Endothelial cell of umbilical vein (primary cell): Measurements from ENCODE around the gene CENATAC. TPM values are rescaled to one million over a fixed set of nuclear protein-coding genes. Genes with fewer than 3 reads are reported as not detected.

Experiments used
- BruUV-seq: library from RNA; stranded (reverse); fragments of 400-500 nt; replicated peaks from 2 replicates; lab custom pipeline; 2021; lab: Mats Ljungman, UMichigan
- CTCF ChIA-PET: fragments of 300-600, 350-600 bp; sonication (Branson Sonifier 250); formaldehyde crosslinking; loops from one replicate; lab custom pipeline; 2021; ENCODE audit warnings: antibody characterized with exemption, inconsistent platforms; lab: Charles Lee
- POLR2A ChIA-PET: fragments of 300-600, 350-600 bp; sonication (Branson Sonifier 250); formaldehyde crosslinking; loops from one replicate; lab custom pipeline; 2021; ENCODE audit warnings: antibody characterized with exemption, inconsistent platforms; lab: Charles Lee
- DNase-seq: peaks from one replicate; pipeline ENCODE4 v3.0.0-alpha.2; 2011; ENCODE audit warnings: low read depth, low spot score
- FAIRE-seq: peaks from 2 replicates; lab custom pipeline; 2011; peaks lifted over from hg19 to GRCh38; lab: Jason Lieb, UNC
- H2AFZ ChIP-seq: 2 replicates; pipeline ENCODE4 v1.6.0; 2012; ENCODE audit warnings: low read depth, low read length, control low read depth, inconsistent platforms
- H3K27ac ChIP-seq: 2 replicates; pipeline ENCODE4 v1.5.1; 2011; ENCODE audit warnings: low read depth, mild to moderate bottlenecking, control low read depth, low read length, moderate library complexity; ENCODE audit not compliant: insufficient read depth
- H3K27me3 ChIP-seq, 2 experiments: 2 replicates each; pipeline versions ENCODE4 v1.6.0 to v1.6.1; 2011; ENCODE audit warnings: low read length in 2 of 2, mixed read lengths in 1 of 2; ENCODE audit not compliant: control insufficient read depth in 2 of 2, insufficient read depth in 2 of 2
- H3K36me3 ChIP-seq, 2 experiments: 2 replicates in 1 of 2; 3 replicates in 1 of 2; pipeline ENCODE4 v1.5.1; 2011; ENCODE audit warnings: low read length in 2 of 2, mild to moderate bottlenecking in 1 of 2, moderate library complexity in 1 of 2; ENCODE audit not compliant: control insufficient read depth in 2 of 2, insufficient read depth in 2 of 2; ENCODE audit errors: extremely low read depth in 1 of 2
- H3K4me1 ChIP-seq: 3 replicates; pipeline ENCODE4 v1.5.1; 2011; ENCODE audit warnings: mild to moderate bottlenecking, low read length; ENCODE audit not compliant: control insufficient read depth, insufficient read depth; ENCODE audit errors: extremely low read depth
- H3K4me2 ChIP-seq: 2 replicates; pipeline ENCODE4 v1.6.1; 2011; ENCODE audit warnings: low read length, control low read depth, mixed read lengths; ENCODE audit not compliant: insufficient read depth
- H3K4me3 ChIP-seq, 3 experiments: fragments of 200-600 bp in 1 of 3; sonication (generic), shearing (Covaris generic) in 1 of 3; replicated peaks in 1 of 3; 2 replicates each; pipeline ENCODE4 v1.5.1; 2011 to 2016; ENCODE audit warnings: control low read depth in 3 of 3, low read length in 3 of 3, mild to moderate bottlenecking in 2 of 3, inconsistent platforms in 1 of 3, low read depth in 1 of 3, moderate library complexity in 1 of 3; ENCODE audit not compliant: insufficient read depth in 1 of 3
- H3K79me2 ChIP-seq: 2 replicates; pipeline ENCODE4 v1.6.0; 2012; ENCODE audit warnings: low read length, inconsistent platforms; ENCODE audit not compliant: control insufficient read depth, insufficient read depth
- H3K9ac ChIP-seq: replicated peaks from 2 replicates; pipeline ENCODE3; 2011; ENCODE audit warnings: low read length, control low read depth; ENCODE audit not compliant: insufficient read depth; ENCODE audit errors: extremely low read depth
- H3K9me1 ChIP-seq: replicated peaks from 3 replicates; pipeline ENCODE4 v1.6.0; 2011; ENCODE audit warnings: mild to moderate bottlenecking, low read length; ENCODE audit not compliant: control insufficient read depth, insufficient read depth; ENCODE audit errors: extremely low read depth
- H3K9me3 ChIP-seq: replicated peaks from 2 replicates; pipeline ENCODE4 v1.5.1; 2012; ENCODE audit warnings: low read length, inconsistent platforms; ENCODE audit not compliant: control insufficient read depth, insufficient read depth
- H4K20me1 ChIP-seq: replicated peaks from 2 replicates; pipeline ENCODE3; 2011; ENCODE audit warnings: mild to moderate bottlenecking, low read length; ENCODE audit not compliant: control insufficient read depth, insufficient read depth; ENCODE audit errors: extremely low read depth
- FOS ChIP-seq: IDR thresholded peaks from 2 replicates; pipeline ENCODE4 v1.6.1; 2011; ENCODE audit warnings: mild to moderate bottlenecking, low read length, moderate library complexity, borderline replicate concordance; ENCODE audit not compliant: insufficient read depth
- GATA2 ChIP-seq: IDR thresholded peaks from 2 replicates; pipeline ENCODE4 v1.7.0; 2011; ENCODE audit warnings: low read depth, mild to moderate bottlenecking, moderate library complexity, mixed read lengths, low read length; ENCODE audit not compliant: insufficient read length, insufficient read depth
- MYC ChIP-seq: IDR thresholded peaks from one replicate; pipeline ENCODE4 v1.6.1; 2011; ENCODE audit warnings: mild to moderate bottlenecking, low read depth, low read length
- dilution Hi-C: fragments of 300-500 bp; cut with MboI; formaldehyde crosslinking; loops from one replicate; pipeline ENCODE4 v1.15.0; 2019; ENCODE audit warnings: low sequenced_read_pairs; ENCODE audit not compliant: extremely low pct_ligation_motif_present
- intact Hi-C: fragments of 100-400 bp; cut with micrococcal nuclease; formaldehyde crosslinking; loops from one replicate; pipeline ENCODE4 v1.10.0; 2022
- polyA plus RNA-seq, 4 experiments: library from polyadenylated mRNA; depleted of rRNA in 3 of 4; stranded (reverse) in 3 of 4; unstranded in 1 of 4; fragments of >200 nt; gene quantifications; 2 replicates each; pipeline versions ENCODE4 v1.2.1 to v1.2.3, GENCODE V29; 2011 to 2012; ENCODE audit warnings: missing spikeins in 1 of 4
- total RNA-seq: library from RNA; stranded (reverse); gene quantifications from 2 replicates; pipeline ENCODE4 v1.2.3, GENCODE V29; 2021
- TF ChIP-seq, protein P1 (sequence below), 2 donors: IDR thresholded peaks; 1 replicate in 1 of 2; 2 replicates in 1 of 2; pipeline ENCODE4 v1.5.1; 2011; ENCODE audit warnings: low read length in 2 of 2, mild to moderate bottlenecking in 2 of 2, moderate library complexity in 2 of 2, control low read depth in 1 of 2, inconsistent platforms in 1 of 2, low read depth in 1 of 2; ENCODE audit not compliant: insufficient read depth in 1 of 2; ENCODE audit errors: extremely low read depth in 1 of 2

The CENATAC gene
- total and polyA plus RNA-seq, 2 donors (not counting 3 experiments of a cell fraction or from before 2014, with no cell fraction given), result 14.2 to 41.8 TPM

DNA sequence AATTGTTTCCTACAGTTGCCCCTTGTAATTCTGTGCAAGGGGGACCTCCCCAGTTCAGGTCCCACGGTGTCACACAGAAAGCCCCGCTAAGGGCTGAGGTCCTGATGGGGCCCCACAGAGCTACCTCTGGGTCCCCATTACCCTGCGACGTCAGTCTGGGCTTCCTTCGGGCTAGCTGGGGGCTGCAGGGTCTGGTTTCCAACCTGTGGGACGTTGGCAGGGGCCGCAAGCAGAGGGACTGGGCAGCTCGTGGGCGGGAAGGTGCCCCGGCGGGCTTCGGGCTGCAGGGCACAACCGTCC lies 32.0 kb downstream of the CENATAC start:
- no peak for DNase-seq
- no peaks in the 10 kb centered on the region for H3K27me3 ChIP-seq
- dilution Hi-C loops, result no loop called here
- CTCF ChIA-PET, result interaction anchor here (2.2 kb wide), 1 partner anchor 11 kb away, joined by 11 read pairs; the partner anchor contains the start of genes RPS25 and TRAPPC4
- peak overlapping the region; percentile 84 for H2AFZ ChIP-seq
- POLR2A ChIA-PET, result interaction anchor here (0.6 kb wide), 1 partner anchor 212 kb away, joined by 3 read pairs; no protein-coding TSS in a partner anchor
- no peaks in the 10 kb centered on the region for H3K9me3 ChIP-seq
- no peaks in the 10 kb centered on the region for H3K9me1 ChIP-seq
- peaks cover 0 to 7% of the 10 kb centered on the region in 2 experiments for H3K36me3 ChIP-seq
- no peaks in the 10 kb centered on the region for H4K20me1 ChIP-seq
- peak overlapping the region; percentile 31 for H3K9ac ChIP-seq
- FAIRE-seq, result no peak
- peaks cover 5% of the 10 kb centered on the region for H3K4me1 ChIP-seq
- H3K4me3 ChIP-seq, result peak overlapping the region; percentile 55 to 86 (median 60)
- BruUV-seq, result no TSS peak
- no peak overlapping the region for H3K27ac ChIP-seq
- intact Hi-C loops, result loop anchor here (1.0 kb wide), 2 partner anchors 12 to 27 kb away; partner anchors contain the start of genes HYOU1, RPS25 and TRAPPC4
- TF ChIP-seq, protein P1, sequence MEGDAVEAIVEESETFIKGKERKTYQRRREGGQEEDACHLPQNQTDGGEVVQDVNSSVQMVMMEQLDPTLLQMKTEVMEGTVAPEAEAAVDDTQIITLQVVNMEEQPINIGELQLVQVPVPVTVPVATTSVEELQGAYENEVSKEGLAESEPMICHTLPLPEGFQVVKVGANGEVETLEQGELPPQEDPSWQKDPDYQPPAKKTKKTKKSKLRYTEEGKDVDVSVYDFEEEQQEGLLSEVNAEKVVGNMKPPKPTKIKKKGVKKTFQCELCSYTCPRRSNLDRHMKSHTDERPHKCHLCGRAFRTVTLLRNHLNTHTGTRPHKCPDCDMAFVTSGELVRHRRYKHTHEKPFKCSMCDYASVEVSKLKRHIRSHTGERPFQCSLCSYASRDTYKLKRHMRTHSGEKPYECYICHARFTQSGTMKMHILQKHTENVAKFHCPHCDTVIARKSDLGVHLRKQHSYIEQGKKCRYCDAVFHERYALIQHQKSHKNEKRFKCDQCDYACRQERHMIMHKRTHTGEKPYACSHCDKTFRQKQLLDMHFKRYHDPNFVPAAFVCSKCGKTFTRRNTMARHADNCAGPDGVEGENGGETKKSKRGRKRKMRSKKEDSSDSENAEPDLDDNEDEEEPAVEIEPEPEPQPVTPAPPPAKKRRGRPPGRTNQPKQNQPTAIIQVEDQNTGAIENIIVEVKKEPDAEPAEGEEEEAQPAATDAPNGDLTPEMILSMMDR (IDR thresholded peaks at IDR 0.05; ENCODE audit: extremely low read depth in 1 of 2, insufficient read depth in 1 of 2, low read depth in 1 of 2, low read length in 2 of 2), result no peak
- TF ChIP-seq MYC, result no peak
- TF ChIP-seq GATA2, result no peak
- no peak for TF ChIP-seq FOS
- peak overlapping the region; percentile 65 for H3K4me2 ChIP-seq
- H3K79me2 ChIP-seq, result no peaks in the 10 kb centered on the region
